SK-N-SH (cell line): ENCODE results near the gene PLCE1.

Source experiments
- CTCF ChIP-seq: fragments of 200-600 bp; sonication (generic); IDR thresholded peaks from 2 replicates; pipeline ENCODE4 v1.6.1; 2017; ENCODE audit warnings: antibody characterized with exemption, mild to moderate bottlenecking, moderate library complexity
- EP300 ChIP-seq, 2 experiments: IDR thresholded peaks; 2 replicates each; pipeline versions ENCODE4 v1.4.0 to v1.6.1; 2012; ENCODE audit warnings: borderline replicate concordance in 1 of 2, low read depth in 1 of 2, low read length in 1 of 2
- FOXM1 ChIP-seq: IDR thresholded peaks from 2 replicates; pipeline ENCODE4 v1.4.0; 2012; ENCODE audit warnings: low read depth, mild to moderate bottlenecking
- SMC3 ChIP-seq: IDR thresholded peaks from 2 replicates; pipeline ENCODE4 v1.6.1; 2012; ENCODE audit warnings: low read depth, low read length, improper control_type of control experiment

GRCh38 chr10:93945819-93946218, 47.9 kb upstream of the PLCE1 start:
- TF ChIP-seq EP300 (IDR thresholded peaks at IDR 0.05; ENCODE audit: borderline replicate concordance in 1 of 2, low read depth in 1 of 2, low read length in 1 of 2), result no peak
- TF ChIP-seq FOXM1, result no peak
- no peak for TF ChIP-seq SMC3
- TF ChIP-seq CTCF, result no peak
